HG03060 (cell line): ENCODE measurements around the gene RNF223.
"Not testable (repeated sequence)": the region's sequence is repeated elsewhere in the genome, so short reads cannot be mapped to it uniquely, and the experiment has no call there.

Experiments
- ATAC-seq: cut with Tn5 transposase; IDR thresholded peaks from one replicate; pipeline ENCODE4 v1.9.1; 2021; ENCODE audit warnings: low read depth, moderate number of reproducible peaks; ENCODE audit not compliant: unreplicated experiment

The RNF223 gene

GRCh38 chr1:1110561-1110971, 36.5 kb upstream of the RNF223 start:
- no peak for ATAC-seq

GRCh38 chr1:1109743-1110142, 35.6 kb upstream of the RNF223 start:
- ATAC-seq, result no peak

- ATAC-seq, result no peak
Observed at GRCh38 chr1:1106510-1107221, 32.6 kb upstream of the RNF223 start.

DNA sequence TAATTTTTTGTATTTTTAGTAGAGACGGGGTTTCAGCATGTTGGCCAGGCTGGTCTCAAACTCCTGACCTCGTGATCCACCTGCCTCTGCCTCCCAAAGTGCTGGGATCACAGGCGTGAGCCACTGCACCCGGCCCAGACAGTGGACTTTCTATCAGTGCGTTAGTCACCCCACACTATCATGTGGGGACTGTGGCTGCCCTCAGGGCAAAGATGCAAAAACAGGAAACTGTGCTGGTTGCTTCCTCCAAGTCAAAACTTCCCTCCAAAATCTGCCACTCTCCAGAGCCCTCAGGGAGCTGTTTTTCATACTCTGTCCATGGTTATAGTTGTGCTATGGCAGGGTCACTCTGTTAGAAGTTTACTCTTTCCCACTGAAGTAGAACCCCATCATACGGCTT, 30.0 kb upstream of the RNF223 start:
- not testable (repeated sequence) for ATAC-seq

DNA sequence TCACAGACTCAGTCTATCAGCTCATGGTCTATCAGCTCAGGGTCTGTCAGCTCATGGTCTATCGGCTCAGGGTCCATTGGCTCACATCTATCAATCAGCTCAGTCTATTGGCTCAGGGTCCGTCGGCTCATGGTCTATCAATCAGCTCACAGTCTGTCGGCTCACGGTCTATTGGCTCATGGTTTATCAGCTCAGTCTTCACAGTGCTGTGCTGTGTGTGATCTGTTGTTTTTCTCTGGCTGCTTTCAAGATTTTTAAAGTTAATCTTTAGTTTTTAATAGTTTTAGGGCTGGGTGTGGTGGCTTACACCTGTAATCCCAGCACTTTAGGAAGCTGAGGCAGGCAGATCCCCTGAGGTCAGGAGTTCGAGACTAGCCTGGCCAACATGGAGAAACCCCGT, 27.4 kb upstream of the RNF223 start:
- no peak for ATAC-seq

- no peak for ATAC-seq
Observed at GRCh38 chr1:1100296-1100695, 26.2 kb upstream of the RNF223 start.

GRCh38 chr1:1099506-1100183, 25.5 kb upstream of the RNF223 start:
- no peak for ATAC-seq

DNA sequence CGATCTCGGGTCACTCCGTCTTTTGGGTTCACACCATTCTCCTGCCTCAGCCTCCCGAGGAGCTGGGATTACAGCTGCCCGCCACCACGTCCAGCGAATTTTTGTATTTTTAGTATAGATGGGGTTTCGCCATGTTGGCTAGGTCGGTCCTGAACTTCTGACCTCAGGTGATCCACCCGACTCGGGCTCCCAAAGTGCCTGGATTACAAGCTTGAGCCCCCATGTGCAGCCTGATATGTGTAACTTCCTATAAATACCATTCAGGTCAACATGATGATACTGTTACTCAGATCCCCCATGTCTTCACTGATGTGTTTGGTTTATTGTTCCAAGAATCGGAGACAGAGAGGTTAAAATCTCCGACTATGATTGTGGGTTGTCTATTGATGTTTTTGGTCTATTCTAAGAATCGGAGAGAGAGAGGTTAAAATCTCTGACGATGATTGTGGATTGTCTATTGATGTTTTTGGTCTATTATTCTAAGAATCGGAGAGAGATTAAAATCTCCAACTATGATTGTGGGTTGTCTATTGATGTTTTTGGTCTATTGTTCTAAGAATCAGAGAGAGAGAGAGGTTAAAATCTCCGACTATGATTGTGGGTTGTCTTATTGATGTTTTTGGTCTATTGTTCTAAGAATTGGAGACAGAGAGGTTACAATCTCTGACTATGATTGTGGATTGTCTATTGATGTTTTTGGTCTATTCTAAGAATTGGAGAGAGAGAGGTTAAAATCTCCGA, 24.7 kb upstream of the RNF223 start:
- no peak for ATAC-seq

GRCh38 chr1:1096136-1096535, 22.0 kb upstream of the RNF223 start:
- ATAC-seq, result not testable (repeated sequence)

- no peak for ATAC-seq
Observed at GRCh38 chr1:1094981-1095380, 20.9 kb upstream of the RNF223 start.

DNA sequence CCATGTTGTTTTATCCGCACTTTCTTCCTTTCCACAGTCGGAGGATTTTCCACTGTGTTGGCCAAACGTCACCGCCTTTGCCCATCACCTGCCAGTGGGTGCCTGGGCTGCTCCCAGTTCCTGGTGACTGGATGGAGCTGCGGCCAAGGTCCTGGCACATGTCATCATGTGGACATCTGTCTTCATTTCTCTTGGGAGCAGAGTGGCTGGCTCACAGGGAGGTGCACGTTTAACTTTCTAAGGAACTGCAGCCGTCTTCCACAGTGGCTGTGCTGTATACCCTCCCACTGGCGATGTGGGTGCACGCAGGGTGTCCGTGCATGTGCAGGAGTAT, 19.5 kb upstream of the RNF223 start:
- ATAC-seq, result no peak

GRCh38 chr1:1092894-1093609, 18.9 kb upstream of the RNF223 start:
- ATAC-seq, result no peak

DNA sequence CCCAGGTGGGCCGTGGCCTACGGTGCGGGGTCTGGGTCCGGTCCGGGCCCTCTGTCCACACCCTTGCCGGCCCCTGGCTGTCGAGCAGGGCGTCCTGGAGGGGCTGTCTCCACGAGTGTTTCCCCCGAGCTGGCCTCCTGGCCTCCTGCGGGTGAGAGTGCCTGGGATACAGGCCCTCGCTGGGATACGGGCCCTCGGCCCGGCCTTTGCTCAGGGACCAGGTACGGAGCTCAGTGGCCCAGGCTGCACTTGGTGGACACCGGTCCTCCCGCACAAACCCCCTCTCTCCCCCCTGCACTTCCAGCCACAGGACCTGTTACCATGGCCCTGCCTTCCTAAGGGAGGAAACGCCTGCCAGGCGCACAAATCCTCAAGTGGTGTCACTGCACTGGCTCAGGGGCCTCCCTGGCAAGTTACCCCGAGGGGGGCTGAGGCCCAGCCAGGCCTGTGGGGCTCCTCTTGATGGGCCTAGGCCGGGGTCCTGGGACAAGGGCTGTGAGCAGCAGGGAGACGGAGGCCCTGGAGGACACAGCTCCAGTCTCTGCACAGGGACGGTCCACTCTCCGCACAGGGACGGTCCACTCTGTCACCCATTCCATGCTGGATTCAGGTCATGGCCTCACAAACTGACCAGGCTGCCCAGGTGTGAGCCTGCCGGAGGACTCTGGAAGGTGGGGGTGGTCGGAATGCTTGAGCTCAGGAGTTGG, 18.2 kb upstream of the RNF223 start:
- no peak for ATAC-seq

DNA sequence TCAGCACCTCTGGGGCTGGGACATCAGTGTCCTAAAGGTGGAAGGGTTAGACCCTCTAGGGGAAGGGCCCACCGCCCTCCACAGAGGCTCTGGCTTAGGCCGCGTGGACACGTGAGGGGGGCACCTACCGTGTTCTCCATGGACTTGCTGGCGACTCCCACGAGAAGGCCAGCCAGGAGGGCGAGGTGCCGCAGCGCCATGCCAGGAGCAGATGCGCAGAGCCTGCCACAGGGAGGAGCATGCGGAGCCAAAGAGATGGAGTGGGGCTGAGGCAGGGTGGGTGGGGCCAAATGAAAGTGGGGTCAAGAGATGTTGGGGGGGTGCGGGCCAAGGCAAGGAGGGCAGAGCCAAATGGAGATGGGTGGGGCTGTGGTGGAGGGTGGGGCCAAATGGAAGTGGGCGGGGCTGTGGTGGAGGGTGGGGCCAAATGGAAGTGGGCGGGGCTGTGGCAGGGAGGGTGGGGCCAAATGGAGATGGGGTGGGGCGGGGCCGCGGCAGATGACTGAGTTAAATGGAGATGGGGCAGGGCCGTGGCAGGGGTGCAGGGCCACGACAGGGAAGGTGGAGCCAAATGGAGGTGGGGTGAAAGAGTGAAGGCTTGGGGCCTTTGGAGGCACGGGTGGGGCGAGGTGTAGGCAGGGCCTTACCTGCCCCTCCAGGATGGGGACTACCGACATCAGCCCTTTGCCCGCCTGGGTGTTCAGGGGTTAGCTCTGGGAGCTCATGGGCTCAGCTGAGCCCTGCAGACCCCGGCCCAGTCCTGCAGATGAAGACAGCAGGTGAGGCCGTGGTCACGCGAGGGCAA, 17.4 kb upstream of the RNF223 start:
- no peak for ATAC-seq

DNA sequence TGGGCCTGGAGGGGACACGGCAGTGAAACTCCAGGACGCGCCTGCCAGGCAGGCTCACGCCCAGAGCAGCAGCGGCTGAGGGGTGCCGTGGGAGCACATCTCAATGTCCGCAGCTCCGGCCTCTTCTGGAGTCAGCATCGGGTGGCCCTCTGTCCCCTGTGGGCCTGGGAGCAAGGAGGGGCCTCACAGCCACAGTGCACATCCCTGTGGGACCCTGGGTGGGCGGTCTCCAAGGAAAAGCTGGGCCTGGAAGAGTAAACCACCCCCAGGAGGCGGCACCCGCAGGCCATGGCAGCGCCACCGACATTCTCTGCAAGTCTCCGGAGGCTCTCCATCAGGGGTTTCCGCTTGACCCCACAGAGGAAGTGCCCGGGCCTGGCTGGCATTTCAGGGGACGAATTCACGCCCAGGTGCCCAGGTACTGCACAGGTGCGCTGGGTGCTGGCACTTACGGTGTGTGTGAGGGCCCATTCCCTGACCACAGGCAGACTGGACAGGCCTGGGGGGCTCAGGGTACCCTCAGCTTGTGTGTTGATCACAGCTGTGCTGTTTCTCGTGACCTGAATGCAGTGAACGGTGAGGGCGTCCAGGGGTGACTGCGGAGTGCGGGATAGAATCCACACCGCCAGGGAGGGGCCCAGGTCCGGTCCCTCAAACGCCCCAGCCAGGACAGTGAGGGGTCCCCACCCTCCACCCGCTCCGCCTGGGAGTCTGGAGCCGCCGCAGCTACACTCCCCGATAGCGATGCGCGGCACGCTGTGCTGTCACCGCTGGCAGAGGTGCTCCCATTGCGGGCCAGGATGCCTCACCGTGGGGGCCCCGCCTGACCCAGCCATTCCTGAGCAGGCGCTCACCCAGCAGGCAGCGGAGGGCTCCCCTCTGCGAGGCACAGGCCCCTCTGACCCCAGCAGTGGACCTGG, 16.6 kb upstream of the RNF223 start:
- ATAC-seq, result no peak

GRCh38 chr1:1089731-1090423, 15.8 kb upstream of the RNF223 start:
- ATAC-seq, result no peak

- no peak for ATAC-seq
Observed at GRCh38 chr1:1088801-1089680, 14.9 kb upstream of the RNF223 start.
